Smooth muscle cell of the coronary artery (primary cell): Measurements from ENCODE around the gene ZNF268. TPM values are rescaled to one million over a fixed set of nuclear protein-coding genes. Genes with fewer than 3 reads are reported as not detected.

Experiments used
- total RNA-seq: library from RNA; depleted of rRNA; stranded (reverse); fragments of >200 nt; gene quantifications from 2 replicates; pipeline ENCODE4 v1.2.3, GENCODE V29; 2014; ENCODE audit warnings: low replicate concordance

ZNF268 gene
- 26.2 and 30.5 TPM in 2 replicates for total RNA-seq

DNA sequence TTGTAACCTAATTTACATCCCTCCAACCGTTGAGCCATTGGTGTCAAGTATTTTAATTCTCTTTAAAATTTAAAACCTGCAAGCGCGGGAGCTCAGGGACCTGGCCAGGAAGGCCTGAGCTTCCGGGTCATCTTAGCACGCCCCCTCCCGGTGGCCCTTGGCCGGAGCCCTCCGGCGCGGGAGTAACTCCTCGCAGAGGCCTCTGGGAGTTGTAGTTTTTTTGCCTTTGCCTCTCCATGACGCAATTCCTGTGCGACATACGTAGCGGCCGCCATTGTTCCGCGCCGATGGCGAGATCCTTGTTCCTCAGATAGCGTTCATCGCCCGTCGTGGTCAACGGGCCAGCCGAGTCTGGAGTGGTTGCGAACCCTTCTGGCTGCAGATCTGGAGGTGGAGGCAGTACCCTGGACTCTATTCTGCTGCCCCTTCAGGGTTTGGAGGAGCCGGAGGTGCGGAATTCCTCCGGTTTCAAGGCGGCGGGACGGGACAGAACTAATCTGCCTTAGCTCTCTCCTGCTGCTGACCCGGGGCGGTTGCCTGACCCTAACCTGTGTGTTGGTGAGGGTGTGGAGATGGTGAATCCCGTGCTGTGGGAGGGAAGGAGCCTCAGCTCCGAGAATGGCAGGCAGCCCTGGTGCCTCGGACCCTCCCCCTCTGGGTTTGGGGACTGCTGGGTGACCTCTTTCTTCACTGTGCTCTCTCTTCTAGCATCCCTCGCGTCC lies at the start of gene ZNF268:
TSS of gene ZNF268 (plus strand) at position 258 of the 722 bp plus-strand sequence. CDS start 503 bp downstream, outside the sequence.

DNA sequence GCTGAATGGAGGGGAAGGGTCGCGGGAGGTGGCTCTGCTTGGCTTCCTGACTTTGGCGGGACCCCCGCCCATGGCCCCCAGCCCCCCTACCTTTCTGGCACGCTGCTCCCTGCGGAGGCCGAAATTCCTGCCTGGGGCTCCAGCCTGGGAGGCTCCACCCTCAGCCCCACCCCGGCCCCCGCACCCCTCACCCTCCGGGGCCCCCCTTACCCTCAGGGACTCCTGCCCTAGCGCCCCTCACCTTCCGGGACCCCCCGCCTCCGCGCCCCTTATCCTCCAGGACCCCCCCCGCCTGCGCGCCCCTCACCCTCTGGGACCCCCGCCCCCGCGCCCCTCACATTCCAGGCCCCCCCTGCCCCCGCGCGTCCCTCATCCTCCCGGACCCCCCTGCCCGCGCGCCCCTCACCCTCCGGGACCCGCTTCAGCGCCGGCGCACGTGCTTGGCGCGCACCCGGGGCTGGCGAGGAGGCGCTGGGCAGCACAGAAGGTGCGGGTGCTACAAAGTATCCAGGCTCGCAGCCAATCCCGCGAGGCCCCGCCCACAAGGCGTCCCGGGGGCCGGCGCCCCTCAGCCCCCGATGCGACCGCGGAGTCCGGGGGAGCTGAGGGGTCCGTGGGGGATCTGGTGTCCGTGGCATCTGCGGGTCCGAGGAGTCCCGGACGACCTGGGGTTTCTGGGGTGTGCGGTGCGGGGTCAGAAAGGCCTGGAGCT lies 54.3 kb downstream of the ZNF268 start, which contains the start of gene ANHX:
TSS of gene ANHX (minus strand) at position 477 of the 712 bp plus-strand sequence. CDS start 1,521 bp downstream, outside the sequence.

Other genes starting within 250 kb of the ZNF268 start
- gene ZNF605, start 225.2 kb upstream of the ZNF268 start, total RNA-seq = 8.0 and 8.2 TPM in 2 replicates
- gene ZNF26, start 195.1 kb upstream of the ZNF268 start, total RNA-seq = 5.1 and 11.7 TPM in 2 replicates
- gene ZNF84, start 144.0 kb upstream of the ZNF268 start, total RNA-seq = 19.2 and 23.3 TPM in 2 replicates
- gene ZNF140, start 100.6 kb upstream of the ZNF268 start, total RNA-seq = 17.0 and 40.1 TPM in 2 replicates
- gene ZNF891, start 51.2 kb upstream of the ZNF268 start, total RNA-seq = 0.53 and 0.94 TPM in 2 replicates
- 8.3 TPM in 2 replicates for gene ZNF10, start 50.9 kb upstream of the ZNF268 start, total RNA-seq
- gene ANHX, start 54.4 kb downstream of the ZNF268 start, total RNA-seq = not detected in 2 replicates